ENCODE measurements around the gene PLCG2.
"Not testable (repeated sequence)": the region's sequence is repeated elsewhere in the genome, so short reads cannot be mapped to it uniquely, and the experiment has no call there.

Gene PLCG2

GRCh38 chr16:81790277-81790676, 11.2 kb downstream of the PLCG2 start:
- DNase-seq (ENCODE audit: low spot score) = no peak

GRCh38 chr16:81790830-81791435, 11.8 kb downstream of the PLCG2 start:
- DNase-seq (ENCODE audit: low spot score) = no peak

- DNase-seq (ENCODE audit: low spot score) = no peak
These were observed 13.7 kb downstream of the PLCG2 start for GRCh38 chr16:81792828-81793227.

- no peak for DNase-seq (ENCODE audit: low spot score)
These were observed 16.1 kb downstream of the PLCG2 start for GRCh38 chr16:81795193-81795592.

- no peak for DNase-seq (ENCODE audit: low spot score)
These were observed 16.9 kb downstream of the PLCG2 start for GRCh38 chr16:81796035-81796434.

- no peak for DNase-seq (ENCODE audit: low spot score)
These were observed 17.7 kb downstream of the PLCG2 start for GRCh38 chr16:81796583-81797346.

- DNase-seq (ENCODE audit: low spot score) = no peak
These were observed 18.4 kb downstream of the PLCG2 start for GRCh38 chr16:81797443-81797842.

- DNase-seq (ENCODE audit: low spot score) = no peak
These were observed 19.4 kb downstream of the PLCG2 start for GRCh38 chr16:81798311-81799137.

- DNase-seq (ENCODE audit: low spot score) = no peak
These were observed 20.0 kb downstream of the PLCG2 start for GRCh38 chr16:81799138-81799504.

- DNase-seq (ENCODE audit: low spot score) = not testable (repeated sequence)
These were observed 22.6 kb downstream of the PLCG2 start for GRCh38 chr16:81801724-81802123.

- no peak for DNase-seq (ENCODE audit: low spot score)
These were observed 24.2 kb downstream of the PLCG2 start for GRCh38 chr16:81803332-81803731.

- DNase-seq (ENCODE audit: low spot score) = no peak
These were observed 25.1 kb downstream of the PLCG2 start for GRCh38 chr16:81804134-81804610.

GRCh38 chr16:81806696-81807095, 27.6 kb downstream of the PLCG2 start:
- DNase-seq (ENCODE audit: low spot score) = no peak

- no peak for DNase-seq (ENCODE audit: low spot score)
These were observed 28.8 kb downstream of the PLCG2 start for GRCh38 chr16:81807767-81808358.

- DNase-seq (ENCODE audit: low spot score) = no peak
These were observed 29.9 kb downstream of the PLCG2 start for GRCh38 chr16:81808933-81809480.

- no peak for DNase-seq (ENCODE audit: low spot score)
These were observed 30.5 kb downstream of the PLCG2 start for GRCh38 chr16:81809567-81809966.

- no peak for DNase-seq (ENCODE audit: low spot score)
These were observed 31.3 kb downstream of the PLCG2 start for GRCh38 chr16:81810361-81810760.

- no peak for DNase-seq (ENCODE audit: low spot score)
These were observed 31.9 kb downstream of the PLCG2 start for GRCh38 chr16:81810894-81811538.

GRCh38 chr16:81813648-81814047, 34.6 kb downstream of the PLCG2 start:
- DNase-seq (ENCODE audit: low spot score) = no peak

- DNase-seq (ENCODE audit: low spot score) = no peak
These were observed 35.8 kb downstream of the PLCG2 start for GRCh38 chr16:81814751-81815428.

- no peak for DNase-seq (ENCODE audit: low spot score)
These were observed 36.3 kb downstream of the PLCG2 start for GRCh38 chr16:81815429-81815766.
